Tibial nerve (tissue), 4 donors: ENCODE data around the gene POLD4.

Experiments used
- EP300 ChIP-seq, 2 donors: sonication (generic); formaldehyde crosslinking; IDR thresholded peaks; one replicate each; pipeline ENCODE4 v1.6.1; 2017; ENCODE audit warnings: antibody characterized with exemption in 2 of 2, mild to moderate bottlenecking in 1 of 2
- POLR2A ChIP-seq, 2 donors: fragments of 450-650 bp; IDR thresholded peaks; one replicate each; pipeline ENCODE4 v1.6.1; 2017; ENCODE audit warnings: antibody characterized with exemption in 2 of 2, mild to moderate bottlenecking in 2 of 2, moderate library complexity in 2 of 2
- TF ChIP-seq, protein P1 (sequence below), 5 experiments: fragments of 200-600 bp in 3 of 5; fragments of 450-650 bp in 2 of 5; sonication (generic) in 3 of 5; IDR thresholded peaks; one replicate each; pipeline ENCODE4 v1.5.1; 2016 to 2019; ENCODE audit warnings: antibody characterized with exemption in 5 of 5, mild to moderate bottlenecking in 3 of 5, moderate library complexity in 2 of 5

DNA sequence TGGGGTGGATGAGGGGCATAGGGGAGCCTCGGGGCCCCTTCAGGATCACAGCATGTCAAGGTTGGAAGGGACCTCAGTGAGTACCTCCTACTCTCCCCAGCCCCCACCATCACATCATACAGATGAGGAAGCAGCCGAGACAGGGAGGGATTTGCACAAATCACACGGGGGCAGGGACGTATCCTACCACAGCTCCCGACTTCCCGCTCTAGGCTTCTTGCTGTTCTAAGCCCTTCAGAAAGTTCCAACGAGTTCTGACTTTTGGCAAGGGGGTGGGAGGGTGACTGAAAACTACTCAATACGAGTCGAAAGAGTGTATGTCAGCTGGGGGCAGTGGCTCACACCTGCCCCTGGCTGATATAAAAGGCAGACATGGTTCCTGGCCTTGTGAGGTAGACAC is 33.7 kb upstream of the POLD4 start:
- TF ChIP-seq, protein P1, sequence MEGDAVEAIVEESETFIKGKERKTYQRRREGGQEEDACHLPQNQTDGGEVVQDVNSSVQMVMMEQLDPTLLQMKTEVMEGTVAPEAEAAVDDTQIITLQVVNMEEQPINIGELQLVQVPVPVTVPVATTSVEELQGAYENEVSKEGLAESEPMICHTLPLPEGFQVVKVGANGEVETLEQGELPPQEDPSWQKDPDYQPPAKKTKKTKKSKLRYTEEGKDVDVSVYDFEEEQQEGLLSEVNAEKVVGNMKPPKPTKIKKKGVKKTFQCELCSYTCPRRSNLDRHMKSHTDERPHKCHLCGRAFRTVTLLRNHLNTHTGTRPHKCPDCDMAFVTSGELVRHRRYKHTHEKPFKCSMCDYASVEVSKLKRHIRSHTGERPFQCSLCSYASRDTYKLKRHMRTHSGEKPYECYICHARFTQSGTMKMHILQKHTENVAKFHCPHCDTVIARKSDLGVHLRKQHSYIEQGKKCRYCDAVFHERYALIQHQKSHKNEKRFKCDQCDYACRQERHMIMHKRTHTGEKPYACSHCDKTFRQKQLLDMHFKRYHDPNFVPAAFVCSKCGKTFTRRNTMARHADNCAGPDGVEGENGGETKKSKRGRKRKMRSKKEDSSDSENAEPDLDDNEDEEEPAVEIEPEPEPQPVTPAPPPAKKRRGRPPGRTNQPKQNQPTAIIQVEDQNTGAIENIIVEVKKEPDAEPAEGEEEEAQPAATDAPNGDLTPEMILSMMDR (IDR thresholded peaks at IDR 0.05), result no peak
- TF ChIP-seq POLR2A (IDR thresholded peaks at IDR 0.05) (no peak), EP300 (IDR thresholded peaks at IDR 0.05) (no peak)
